CD14-positive monocyte (primary cell): ENCODE data around the gene BTBD1. TPM values are rescaled to one million over a fixed set of nuclear protein-coding genes. Genes with fewer than 3 reads are reported as not detected.

ENCODE experiments used
- DNase-seq, 3 donors: peaks; one replicate each; pipeline ENCODE4 v3.0.0-alpha.2; 2011 to 2022
- H2AFZ ChIP-seq: 2 replicates; pipeline ENCODE4 v1.6.0; 2012; ENCODE audit warnings: mild to moderate bottlenecking, low read depth, low read length, inconsistent platforms; ENCODE audit not compliant: insufficient read depth, poor library complexity, severe bottlenecking
- H3K27ac ChIP-seq, 2 donors: 1 replicate in 1 of 2; 2 replicates in 1 of 2; pipeline ENCODE4 v1.5.1; 2012 to 2013; ENCODE audit warnings: low read length in 2 of 2, control low read depth in 1 of 2, inconsistent platforms in 1 of 2, low read depth in 1 of 2, mild to moderate bottlenecking in 1 of 2
- H3K27me3 ChIP-seq, 2 donors: one replicate each; pipeline versions ENCODE4 v1.6.0 to v1.6.1; 2011 to 2013; ENCODE audit warnings: low read length in 2 of 2; ENCODE audit not compliant: control insufficient read depth in 2 of 2, insufficient read depth in 2 of 2
- H3K36me3 ChIP-seq, 2 donors: replicated peaks in 1 of 2; 1 replicate in 1 of 2; 2 replicates in 1 of 2; pipeline versions ENCODE4 v1.5.1 to v1.6.1; 2012 to 2013; ENCODE audit warnings: low read length in 2 of 2, control low read depth in 1 of 2, inconsistent platforms in 1 of 2, mild to moderate bottlenecking in 1 of 2; ENCODE audit not compliant: insufficient read depth in 2 of 2, control insufficient read depth in 1 of 2
- H3K4me1 ChIP-seq, 2 donors: 1 replicate in 1 of 2; 2 replicates in 1 of 2; pipeline versions ENCODE4 v1.5.1 to v1.6.1; 2012 to 2013; ENCODE audit warnings: low read length in 2 of 2, control low read depth in 1 of 2, inconsistent platforms in 1 of 2, mild to moderate bottlenecking in 1 of 2, moderate library complexity in 1 of 2; ENCODE audit not compliant: insufficient read depth in 2 of 2, control insufficient read depth in 1 of 2
- H3K4me2 ChIP-seq: replicated peaks from 2 replicates; pipeline ENCODE3; 2012; ENCODE audit warnings: low read length, moderate library complexity, mild to moderate bottlenecking; ENCODE audit not compliant: poor library complexity, severe bottlenecking; ENCODE audit errors: extremely low read depth
- H3K4me3 ChIP-seq, 3 experiments: fragments of 200-600 bp in 1 of 3; sonication (generic) in 1 of 3; replicated peaks in 1 of 3; 1 replicate in 2 of 3; 2 replicates in 1 of 3; pipeline ENCODE4 v1.5.1; 2011 to 2013; ENCODE audit warnings: low read length in 3 of 3, mild to moderate bottlenecking in 3 of 3, control low read depth in 2 of 3, low read depth in 2 of 3, inconsistent platforms in 1 of 3, moderate library complexity in 1 of 3
- H3K79me2 ChIP-seq: 2 replicates; pipeline ENCODE4 v1.6.0; 2012; ENCODE audit warnings: mild to moderate bottlenecking, control low read depth, inconsistent platforms, low read length, moderate library complexity; ENCODE audit not compliant: insufficient read depth
- H3K9ac ChIP-seq: 2 replicates; pipeline ENCODE4 v1.6.0; 2017; ENCODE audit warnings: low read length, mild to moderate bottlenecking; ENCODE audit not compliant: insufficient read depth, poor library complexity, severe bottlenecking
- H3K9me3 ChIP-seq, 2 donors: replicated peaks in 1 of 2; 1 replicate in 1 of 2; 2 replicates in 1 of 2; pipeline versions ENCODE4 v1.5.1 to v1.6.1; 2012 to 2013; ENCODE audit warnings: low read length in 2 of 2, control low read depth in 1 of 2; ENCODE audit not compliant: control insufficient read depth in 1 of 2, insufficient read depth in 1 of 2
- H4K20me1 ChIP-seq: 2 replicates; pipeline ENCODE4 v1.6.0; 2012; ENCODE audit warnings: mild to moderate bottlenecking, low read length, control low read depth, moderate library complexity; ENCODE audit not compliant: insufficient read depth
- H3K27ac Mint-ChIP-seq, 7 donors: one replicate each; pipeline ENCODE4 v1.8.0; 2020; ENCODE audit warnings: mild to moderate bottlenecking in 7 of 7, mixed read lengths in 7 of 7, moderate library complexity in 6 of 7, inconsistent platforms in 2 of 7
- H3K27me3 Mint-ChIP-seq, 3 donors: one replicate each; pipeline ENCODE4 v1.8.0; 2021 to 2022; ENCODE audit warnings: low read depth in 3 of 3, mild to moderate bottlenecking in 3 of 3, mixed read lengths in 3 of 3, moderate library complexity in 3 of 3, inconsistent platforms in 1 of 3
- H3K36me3 Mint-ChIP-seq, 2 donors: one replicate each; pipeline ENCODE4 v1.8.0; 2020; ENCODE audit warnings: mixed read lengths in 2 of 2, inconsistent platforms in 1 of 2, mild to moderate bottlenecking in 1 of 2
- H3K4me1 Mint-ChIP-seq: one replicate; pipeline ENCODE4 v1.8.0; 2020; ENCODE audit warnings: mild to moderate bottlenecking, mixed read lengths
- H3K4me3 Mint-ChIP-seq, 2 donors: one replicate each; pipeline ENCODE4 v1.8.0; 2020; ENCODE audit warnings: mild to moderate bottlenecking in 2 of 2, mixed read lengths in 2 of 2, moderate library complexity in 1 of 2
- H3K9me3 Mint-ChIP-seq, 7 donors: one replicate each; pipeline ENCODE4 v1.8.0; 2020 to 2022; ENCODE audit warnings: mixed read lengths in 7 of 7, mild to moderate bottlenecking in 6 of 7, moderate library complexity in 6 of 7, inconsistent platforms in 2 of 7
- CTCF ChIP-seq: fragments of 200-600 bp; IDR thresholded peaks from one replicate; pipeline ENCODE4 v1.8.0; 2022; ENCODE audit warnings: antibody characterized with exemption, mild to moderate bottlenecking
- WGBS: methylation state at CpG from one replicate; pipeline ENCODE4 v1.1.5; 2013; ENCODE audit warnings: missing lambda C conversion rate; ENCODE audit not compliant: insufficient coverage; 5-methylcytosine and 5-hydroxymethylcytosine counted together
- intact Hi-C, 2 donors: fragments of 100-400 bp; cut with micrococcal nuclease; formaldehyde crosslinking; loops; one replicate each; pipeline versions ENCODE4 v1.15.0 to v1.15.1; 2023
- polyA plus RNA-seq, 3 donors: library from polyadenylated mRNA; depleted of rRNA in 1 of 3; unstranded in 2 of 3; stranded (reverse) in 1 of 3; fragments of 300-500 nt in 2 of 3; fragments of >200 nt in 1 of 3; fragmentation: Illumina TruSeq in 2 of 3; gene quantifications; 1 replicate in 2 of 3; 2 replicates in 1 of 3; pipeline ENCODE4 v1.2.3, GENCODE V29; 2012 to 2021

BTBD1 gene
- polyA plus RNA-seq, 3 donors = 18.0 to 48.8 (median 37.2) TPM

- H3K4me3 Mint-ChIP-seq = no peak overlapping the region
- no peak overlapping the region for H3K27ac ChIP-seq
- no peaks in the 10 kb centered on the region for H3K36me3 Mint-ChIP-seq
- no peak for TF ChIP-seq CTCF
- intact Hi-C loops = no loop called here
- H3K27me3 Mint-ChIP-seq = peaks cover 4 to 9% (median 6%) of the 10 kb centered on the region in 3 donors
- H3K9me3 Mint-ChIP-seq = peaks cover 0 to 4% (median 0%) of the 10 kb centered on the region in 7 donors
- no peaks in the 10 kb centered on the region for H3K36me3 ChIP-seq
- no peaks in the 10 kb centered on the region for H3K79me2 ChIP-seq
- H3K27ac Mint-ChIP-seq = no peak overlapping the region
- H2AFZ ChIP-seq = no peak overlapping the region
- H4K20me1 ChIP-seq = no peaks in the 10 kb centered on the region
- H3K4me1 Mint-ChIP-seq = peaks cover 19% of the 10 kb centered on the region
- H3K9ac ChIP-seq = no peak overlapping the region
- H3K9me3 ChIP-seq = no peaks in the 10 kb centered on the region
- H3K4me1 ChIP-seq = peaks cover 16 to 18% of the 10 kb centered on the region in 2 donors
- DNase-seq = no peak
- no peak overlapping the region for H3K4me2 ChIP-seq
- H3K4me3 ChIP-seq = no peak overlapping the region
- no peaks in the 10 kb centered on the region for H3K27me3 ChIP-seq
- WGBS = 94% methylated on average over 3 of the region's 4 CpGs
Measured at GRCh38 chr15:83090465-83090864, 23.4 kb upstream of the BTBD1 start.

GRCh38 chr15:83088876-83089275, 21.8 kb upstream of the BTBD1 start:
- no peak overlapping the region for H3K27ac Mint-ChIP-seq
- H3K79me2 ChIP-seq = no peaks in the 10 kb centered on the region
- no peaks in the 10 kb centered on the region for H3K9me3 ChIP-seq
- no peaks in the 10 kb centered on the region for H4K20me1 ChIP-seq
- H2AFZ ChIP-seq = no peak overlapping the region
- intact Hi-C loops = no loop called here
- no peak overlapping the region for H3K4me3 Mint-ChIP-seq
- TF ChIP-seq CTCF = no peak
- H3K4me1 Mint-ChIP-seq = peaks cover 19% of the 10 kb centered on the region
- no peak overlapping the region for H3K4me3 ChIP-seq
- no peaks in the 10 kb centered on the region for H3K36me3 ChIP-seq
- H3K9me3 Mint-ChIP-seq = peaks cover 0 to 8% (median 0%) of the 10 kb centered on the region in 7 donors
- H3K27ac ChIP-seq = no peak overlapping the region
- no peak overlapping the region for H3K4me2 ChIP-seq
- no peaks in the 10 kb centered on the region for H3K36me3 Mint-ChIP-seq
- peaks cover 4 to 10% (median 9%) of the 10 kb centered on the region in 3 donors for H3K27me3 Mint-ChIP-seq
- no CpG with 5 or more reads among the region's 2 CpGs for WGBS
- no peak for DNase-seq
- H3K27me3 ChIP-seq = no peaks in the 10 kb centered on the region
- H3K4me1 ChIP-seq = peaks cover 16 to 18% of the 10 kb centered on the region in 2 donors
- no peak overlapping the region for H3K9ac ChIP-seq
